ENCODE measurements around the gene KIF26B. TPM values are rescaled to one million over a fixed set of nuclear protein-coding genes. Genes with fewer than 3 reads are reported as not detected.

KIF26B gene
- polyA plus RNA-seq, 1 donor (not counting 4 experiments of a cell fraction or from before 2014, with no cell fraction given): 0.58 TPM

DNA sequence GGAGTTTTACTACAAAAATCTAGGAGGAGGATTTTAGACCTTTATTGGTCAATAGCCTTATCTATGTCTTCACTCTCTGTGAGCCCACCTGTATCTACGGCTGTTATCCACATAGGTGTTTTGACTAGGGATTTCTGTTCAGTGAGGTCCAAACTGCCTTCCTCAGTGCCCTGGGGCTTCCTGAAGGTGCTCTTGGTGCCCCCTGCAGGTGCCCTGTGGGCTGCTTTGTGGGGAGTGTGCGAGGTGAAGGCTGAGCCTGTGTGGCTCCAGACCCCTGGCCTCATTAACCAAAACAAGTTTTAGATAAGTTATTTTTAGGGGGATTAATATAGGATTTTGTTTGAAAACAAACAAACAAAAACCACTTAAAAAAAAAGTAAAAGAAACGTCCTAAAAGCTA is 122.5 kb downstream of the KIF26B start:
- Histone ChIP-seq H3K79me2 (ENCODE audit: control insufficient read depth, insufficient read depth, low read length) (no peaks in the 10 kb centered on the region), H3K9me3 (ENCODE audit: control insufficient read depth, low read depth, low read length) (no peaks in the 10 kb centered on the region), H3K9ac (ENCODE audit: control insufficient read depth, extremely low read depth, insufficient read depth, low read length) (no peak overlapping the region), H3K27me3 (ENCODE audit: control insufficient read depth, extremely low read depth, insufficient read depth, low read length) (no peaks in the 10 kb centered on the region), H4K20me1 (ENCODE audit: control insufficient read depth, extremely low read depth, insufficient read depth, low read length) (no peaks in the 10 kb centered on the region), H3K27ac (ENCODE audit: control insufficient read depth, insufficient read depth, low read length) (no peak overlapping the region), H3K9me1 (ENCODE audit: control insufficient read depth, extremely low read depth, insufficient read depth, low read length) (no peaks in the 10 kb centered on the region), H3K36me3 (ENCODE audit: control insufficient read depth in 2 of 2, extremely low read depth in 1 of 2, insufficient read depth in 2 of 2, low read length in 2 of 2) (no peaks in the 10 kb centered on the region), H3K4me3 (ENCODE audit: control insufficient read depth in 2 of 3, extremely low read depth in 1 of 3, insufficient read depth in 2 of 3, low read depth in 1 of 3, low read length in 3 of 3) (no peak overlapping the region), H2AFZ (ENCODE audit: control insufficient read depth, low read length) (no peak overlapping the region), H3K4me2 (ENCODE audit: control insufficient read depth, extremely low read depth, insufficient read depth, low read depth, low read length) (no peak overlapping the region), H3K4me1 (ENCODE audit: control insufficient read depth, extremely low read depth, insufficient read depth, low read length) (no peaks in the 10 kb centered on the region)
- FAIRE-seq (no peak), DNase-seq (ENCODE audit: low read depth, low spot score) (no peak)
- dilution Hi-C loops (cut with MboI; ENCODE audit: extremely low pct_ligation_motif_present, low sequenced_read_pairs): no loop called here
- TF ChIP-seq, protein P1, sequence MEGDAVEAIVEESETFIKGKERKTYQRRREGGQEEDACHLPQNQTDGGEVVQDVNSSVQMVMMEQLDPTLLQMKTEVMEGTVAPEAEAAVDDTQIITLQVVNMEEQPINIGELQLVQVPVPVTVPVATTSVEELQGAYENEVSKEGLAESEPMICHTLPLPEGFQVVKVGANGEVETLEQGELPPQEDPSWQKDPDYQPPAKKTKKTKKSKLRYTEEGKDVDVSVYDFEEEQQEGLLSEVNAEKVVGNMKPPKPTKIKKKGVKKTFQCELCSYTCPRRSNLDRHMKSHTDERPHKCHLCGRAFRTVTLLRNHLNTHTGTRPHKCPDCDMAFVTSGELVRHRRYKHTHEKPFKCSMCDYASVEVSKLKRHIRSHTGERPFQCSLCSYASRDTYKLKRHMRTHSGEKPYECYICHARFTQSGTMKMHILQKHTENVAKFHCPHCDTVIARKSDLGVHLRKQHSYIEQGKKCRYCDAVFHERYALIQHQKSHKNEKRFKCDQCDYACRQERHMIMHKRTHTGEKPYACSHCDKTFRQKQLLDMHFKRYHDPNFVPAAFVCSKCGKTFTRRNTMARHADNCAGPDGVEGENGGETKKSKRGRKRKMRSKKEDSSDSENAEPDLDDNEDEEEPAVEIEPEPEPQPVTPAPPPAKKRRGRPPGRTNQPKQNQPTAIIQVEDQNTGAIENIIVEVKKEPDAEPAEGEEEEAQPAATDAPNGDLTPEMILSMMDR (optimal IDR thresholded peaks at IDR 0.05 in 1 of 3, IDR thresholded peaks at IDR 0.05 in 1 of 3, conservative IDR thresholded peaks at IDR 0.05 in 1 of 3; ENCODE audit: extremely low read depth in 1 of 3, insufficient read depth in 2 of 3, low read length in 3 of 3): no peak
- no peak for TF ChIP-seq EZH2 (IDR thresholded peaks at IDR 0.05; ENCODE audit: low read length)

DNA sequence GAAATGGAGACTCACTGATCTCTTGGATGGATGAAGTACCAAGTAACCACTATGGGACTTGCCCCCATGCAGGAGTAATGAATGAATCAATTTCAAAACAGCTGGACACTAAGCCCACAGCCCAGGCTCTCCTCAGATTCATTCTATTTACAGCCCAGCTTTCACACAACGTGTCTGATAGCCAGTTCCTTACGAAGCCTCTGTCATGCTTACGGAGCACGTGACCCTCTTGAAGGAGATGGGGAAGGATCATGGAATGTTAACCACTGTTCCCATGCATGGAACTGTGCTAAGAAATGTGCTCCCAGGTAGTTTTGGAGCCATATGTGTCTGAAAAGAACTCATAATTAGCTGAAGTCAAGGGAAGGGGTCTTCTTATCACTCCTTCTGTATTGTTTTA is 124.1 kb downstream of the KIF26B start:
- FAIRE-seq (no peak), DNase-seq (ENCODE audit: low read depth, low spot score) (no peak)
- Histone ChIP-seq H3K36me3 (ENCODE audit: control insufficient read depth in 2 of 2, extremely low read depth in 1 of 2, insufficient read depth in 2 of 2, low read length in 2 of 2) (no peaks in the 10 kb centered on the region), H3K9ac (ENCODE audit: control insufficient read depth, extremely low read depth, insufficient read depth, low read length) (no peak overlapping the region), H3K9me3 (ENCODE audit: control insufficient read depth, low read depth, low read length) (no peaks in the 10 kb centered on the region), H3K27me3 (ENCODE audit: control insufficient read depth, extremely low read depth, insufficient read depth, low read length) (no peaks in the 10 kb centered on the region), H2AFZ (ENCODE audit: control insufficient read depth, low read length) (no peak overlapping the region), H3K27ac (ENCODE audit: control insufficient read depth, insufficient read depth, low read length) (no peak overlapping the region), H3K79me2 (ENCODE audit: control insufficient read depth, insufficient read depth, low read length) (no peaks in the 10 kb centered on the region), H3K4me2 (ENCODE audit: control insufficient read depth, extremely low read depth, insufficient read depth, low read depth, low read length) (no peak overlapping the region), H3K4me1 (ENCODE audit: control insufficient read depth, extremely low read depth, insufficient read depth, low read length) (no peaks in the 10 kb centered on the region), H4K20me1 (ENCODE audit: control insufficient read depth, extremely low read depth, insufficient read depth, low read length) (no peaks in the 10 kb centered on the region), H3K9me1 (ENCODE audit: control insufficient read depth, extremely low read depth, insufficient read depth, low read length) (no peaks in the 10 kb centered on the region), H3K4me3 (ENCODE audit: control insufficient read depth in 2 of 3, extremely low read depth in 1 of 3, insufficient read depth in 2 of 3, low read depth in 1 of 3, low read length in 3 of 3) (no peak overlapping the region)
- TF ChIP-seq EZH2 (IDR thresholded peaks at IDR 0.05; ENCODE audit: low read length): no peak
- TF ChIP-seq, protein P1 (optimal IDR thresholded peaks at IDR 0.05 in 1 of 3, IDR thresholded peaks at IDR 0.05 in 1 of 3, conservative IDR thresholded peaks at IDR 0.05 in 1 of 3; ENCODE audit: extremely low read depth in 1 of 3, insufficient read depth in 2 of 3, low read length in 3 of 3): no peak
- dilution Hi-C loops (cut with MboI; ENCODE audit: extremely low pct_ligation_motif_present, low sequenced_read_pairs): no loop called here
